GM18505 (cell line): ENCODE measurements around the gene OR1A1.

Source experiments
- ATAC-seq: cut with Tn5 transposase; IDR thresholded peaks from one replicate; pipeline ENCODE4 v1.9.1; 2021; ENCODE audit not compliant: unreplicated experiment
- POLR2A ChIP-seq: IDR thresholded peaks from 4 replicates; pipeline ENCODE4 v1.6.1; 2011; ENCODE audit warnings: borderline replicate concordance; ENCODE audit not compliant: insufficient read depth, insufficient read length; ENCODE audit errors: extremely low read depth

OR1A1 gene

GRCh38 chr17:3256575-3256974 lies 49.1 kb downstream of the OR1A1 start:
- ATAC-seq = no peak
- no peak for TF ChIP-seq POLR2A

GRCh38 chr17:3260163-3260562 lies 52.7 kb downstream of the OR1A1 start:
- no peak for ATAC-seq
- no peak for TF ChIP-seq POLR2A

DNA sequence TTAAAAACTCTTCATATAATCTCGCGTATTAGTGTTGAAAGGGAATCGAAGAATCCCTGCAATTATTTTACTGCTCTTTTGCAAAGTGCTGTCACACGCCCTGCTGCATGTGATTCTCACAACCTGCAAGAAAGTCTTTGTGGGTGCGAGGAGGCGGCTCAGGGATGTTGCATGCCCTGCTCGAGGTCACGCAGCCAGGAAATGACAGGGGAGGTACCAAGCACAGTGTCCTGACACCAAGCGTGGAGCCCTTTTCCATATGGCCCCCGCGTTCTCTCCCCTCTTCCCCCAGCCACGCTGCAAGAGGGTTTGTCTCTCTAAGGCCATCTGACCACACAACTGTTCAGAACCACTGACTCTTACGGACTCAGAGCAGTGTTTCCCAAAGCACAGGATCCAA lies 53.1 kb downstream of the OR1A1 start:
- ATAC-seq = no peak
- TF ChIP-seq POLR2A = no peak
